Effector memory CD4-positive, alpha-beta T cell (primary cell): ENCODE data around the gene TRPM2.

Experiments
- DNase-seq, 3 donors: peaks; one replicate each; pipeline ENCODE4 v3.0.0-alpha.2; 2020
- H3K27ac ChIP-seq: 2 replicates; pipeline ENCODE4 v1.7.0; 2013; ENCODE audit warnings: mild to moderate bottlenecking, low read length, moderate library complexity; ENCODE audit not compliant: insufficient read depth, poor library complexity, severe bottlenecking
- H3K27me3 ChIP-seq: replicated peaks from 2 replicates; pipeline ENCODE4 v1.7.0; 2013; ENCODE audit warnings: mild to moderate bottlenecking, low read length; ENCODE audit not compliant: insufficient read depth, control insufficient read depth, poor library complexity, severe bottlenecking
- H3K36me3 ChIP-seq: 2 replicates; pipeline ENCODE4 v1.7.0; 2013; ENCODE audit warnings: mild to moderate bottlenecking, low read length, moderate library complexity; ENCODE audit not compliant: control insufficient read depth, insufficient read depth
- H3K4me1 ChIP-seq: 2 replicates; pipeline ENCODE4 v1.7.0; 2013; ENCODE audit warnings: low read length, mild to moderate bottlenecking; ENCODE audit not compliant: control insufficient read depth, insufficient read depth, poor library complexity, severe bottlenecking
- H3K4me3 ChIP-seq: 2 replicates; pipeline ENCODE4 v1.7.0; 2013; ENCODE audit warnings: low read length, low read depth, mild to moderate bottlenecking; ENCODE audit not compliant: insufficient read depth, poor library complexity, severe bottlenecking
- H3K9me3 ChIP-seq: 2 replicates; pipeline ENCODE4 v1.7.0; 2013; ENCODE audit warnings: mild to moderate bottlenecking, low read length, moderate library complexity; ENCODE audit not compliant: control insufficient read depth

TRPM2 gene

DNA sequence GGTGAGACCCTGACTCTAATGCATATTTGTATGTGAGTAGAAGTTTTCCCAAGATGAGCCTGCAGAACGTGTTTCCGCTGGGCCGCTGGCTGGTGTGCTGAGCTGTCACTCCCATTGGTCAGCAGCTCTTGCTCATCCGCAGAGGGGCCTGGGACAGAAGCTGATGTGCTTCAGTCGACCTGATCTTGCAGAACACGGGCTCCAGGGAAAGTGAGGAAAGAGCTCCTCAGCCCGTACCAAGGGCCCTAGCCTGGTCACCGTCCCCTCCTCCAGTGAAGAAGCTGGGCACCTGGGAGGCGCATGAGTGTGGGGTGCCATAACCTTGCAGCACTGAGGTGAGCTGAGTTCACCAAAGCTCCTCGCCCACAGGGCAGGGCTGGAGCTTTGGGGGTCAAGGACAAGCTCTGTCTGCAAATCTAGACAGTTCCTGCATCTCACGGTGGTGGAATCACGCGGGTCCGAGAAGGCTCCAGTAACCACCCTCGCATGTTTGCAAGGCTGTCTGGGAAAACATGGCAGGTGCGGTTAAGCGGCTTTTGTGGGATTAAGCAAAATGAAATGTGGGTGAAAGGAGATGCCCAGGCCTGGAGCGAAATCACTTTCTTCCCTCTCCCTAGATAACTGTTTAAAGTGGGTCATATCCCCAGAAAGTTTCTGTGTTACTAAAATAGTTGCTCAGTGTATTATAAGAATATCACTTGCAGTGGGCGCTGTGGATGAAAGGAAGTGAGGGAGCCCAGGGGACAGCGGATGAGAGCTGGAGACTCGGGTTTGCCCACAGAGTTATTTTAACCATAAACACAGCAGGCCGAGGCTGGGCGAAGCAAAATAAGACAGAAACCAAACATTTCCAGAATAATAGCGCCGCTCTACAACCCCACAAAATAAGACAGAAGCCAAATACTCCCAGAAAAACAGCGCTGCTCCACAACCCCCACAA lies 68.8 kb downstream of the TRPM2 start:
- Histone ChIP-seq H3K9me3 (no peaks in the 10 kb centered on the region), H3K36me3 (no peaks in the 10 kb centered on the region), H3K27ac (no peak overlapping the region), H3K4me3 (no peak overlapping the region), H3K4me1 (no peaks in the 10 kb centered on the region), H3K27me3 (no peaks in the 10 kb centered on the region)
- no peak for DNase-seq

DNA sequence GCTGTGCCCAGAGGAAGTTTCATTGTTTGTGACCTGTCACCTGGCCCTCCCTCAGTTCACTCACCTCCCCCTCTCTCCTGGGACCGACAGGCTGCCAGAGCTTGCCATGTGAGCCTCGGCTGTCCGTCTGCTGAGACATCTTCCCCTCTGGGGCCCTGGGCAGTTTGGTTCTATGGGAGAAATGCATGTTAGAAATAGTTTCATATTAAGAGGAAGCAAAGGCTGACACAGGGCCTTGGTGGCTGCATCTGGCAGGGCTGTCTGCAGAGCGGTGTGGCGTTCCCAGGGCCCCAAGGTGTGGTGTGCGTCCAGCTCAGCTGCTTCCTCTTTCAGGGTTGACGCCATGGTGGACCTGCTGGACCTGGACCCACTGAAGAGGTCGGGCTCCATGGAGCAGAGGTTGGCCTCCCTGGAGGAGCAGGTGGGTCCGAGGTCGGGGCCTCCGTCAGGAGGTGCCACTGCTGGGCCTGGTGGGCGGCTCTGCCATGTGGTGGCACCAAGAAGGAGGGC lies 69.9 kb downstream of the TRPM2 start:
- Histone ChIP-seq H3K4me3 (no peak overlapping the region), H3K27ac (no peak overlapping the region), H3K27me3 (no peaks in the 10 kb centered on the region), H3K9me3 (no peaks in the 10 kb centered on the region), H3K4me1 (no peaks in the 10 kb centered on the region), H3K36me3 (no peaks in the 10 kb centered on the region)
- no peak for DNase-seq

DNA sequence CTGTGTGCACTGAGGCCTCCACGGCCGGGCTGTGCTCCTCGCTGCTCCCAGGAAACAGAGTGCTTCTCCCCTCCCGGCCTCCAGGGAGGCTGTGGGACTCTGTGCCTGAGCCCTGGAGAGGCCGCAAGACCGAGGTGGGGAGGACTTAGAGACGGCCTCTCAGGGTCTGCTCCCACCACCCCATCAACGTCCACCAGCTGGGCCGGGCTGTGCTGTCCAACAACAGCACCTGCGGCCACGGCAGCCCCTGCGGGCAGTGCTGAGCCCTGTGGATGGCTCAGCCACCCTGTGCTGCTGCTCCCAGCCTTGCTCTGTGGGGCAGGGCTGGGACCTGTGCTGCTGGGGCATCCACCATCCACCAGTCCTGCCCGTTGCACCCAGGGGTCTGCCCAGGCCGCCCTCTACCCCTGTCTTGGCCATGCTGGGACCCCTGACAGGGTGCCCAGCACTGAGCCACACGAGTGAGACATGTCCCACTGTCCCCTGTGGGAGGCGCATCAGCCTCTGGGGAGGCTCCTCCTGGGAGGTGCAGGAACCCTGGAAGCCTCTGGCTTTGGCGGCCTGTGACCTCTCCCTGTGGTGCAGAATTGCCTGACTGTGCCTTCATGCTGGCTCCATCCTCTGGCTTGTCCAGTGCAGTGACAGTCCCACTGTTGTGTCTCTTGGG lies 70.7 kb downstream of the TRPM2 start:
- Histone ChIP-seq H3K9me3 (peaks cover 5% of the 10 kb centered on the region), H3K4me3 (no peak overlapping the region), H3K27ac (no peak overlapping the region), H3K36me3 (no peaks in the 10 kb centered on the region), H3K4me1 (no peaks in the 10 kb centered on the region), H3K27me3 (no peaks in the 10 kb centered on the region)
- DNase-seq, result no peak

DNA sequence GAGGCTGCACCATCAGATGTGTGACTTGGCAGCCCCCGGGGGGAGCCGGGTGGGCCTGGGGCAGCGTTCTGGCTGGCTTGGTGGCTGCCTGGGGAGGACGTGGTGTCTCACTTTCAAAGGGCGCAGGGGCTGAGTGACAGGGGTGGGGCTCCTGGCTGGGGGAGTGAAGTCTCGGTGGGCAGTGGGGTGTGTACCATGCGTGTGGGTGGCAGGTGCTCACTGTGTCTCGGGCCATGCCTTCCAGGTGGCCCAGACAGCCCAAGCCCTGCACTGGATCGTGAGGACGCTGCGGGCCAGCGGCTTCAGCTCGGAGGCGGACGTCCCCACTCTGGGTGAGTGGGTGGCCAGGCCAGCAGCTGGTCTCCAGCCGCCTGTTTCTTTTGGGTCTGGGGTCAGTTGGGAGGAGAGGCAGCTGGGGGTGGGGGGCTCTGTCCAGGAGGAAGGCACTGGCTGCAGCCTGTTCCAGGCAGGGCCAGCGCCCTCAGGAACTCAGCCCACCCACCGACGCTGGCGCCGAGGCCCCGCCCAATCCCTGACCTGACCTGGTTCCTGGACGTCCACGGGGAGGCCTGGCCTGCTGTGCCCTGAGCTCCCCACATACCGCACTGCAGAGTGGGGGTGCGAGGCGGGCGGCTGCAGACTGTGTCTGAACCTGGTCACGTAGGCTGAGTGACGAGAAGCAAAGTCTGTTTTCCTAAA lies 71.3 kb downstream of the TRPM2 start:
- Histone ChIP-seq H3K9me3 (peaks cover 7% of the 10 kb centered on the region), H3K36me3 (no peaks in the 10 kb centered on the region), H3K27ac (no peak overlapping the region), H3K4me1 (no peaks in the 10 kb centered on the region), H3K27me3 (no peaks in the 10 kb centered on the region), H3K4me3 (no peak overlapping the region)
- DNase-seq, result no peak

DNA sequence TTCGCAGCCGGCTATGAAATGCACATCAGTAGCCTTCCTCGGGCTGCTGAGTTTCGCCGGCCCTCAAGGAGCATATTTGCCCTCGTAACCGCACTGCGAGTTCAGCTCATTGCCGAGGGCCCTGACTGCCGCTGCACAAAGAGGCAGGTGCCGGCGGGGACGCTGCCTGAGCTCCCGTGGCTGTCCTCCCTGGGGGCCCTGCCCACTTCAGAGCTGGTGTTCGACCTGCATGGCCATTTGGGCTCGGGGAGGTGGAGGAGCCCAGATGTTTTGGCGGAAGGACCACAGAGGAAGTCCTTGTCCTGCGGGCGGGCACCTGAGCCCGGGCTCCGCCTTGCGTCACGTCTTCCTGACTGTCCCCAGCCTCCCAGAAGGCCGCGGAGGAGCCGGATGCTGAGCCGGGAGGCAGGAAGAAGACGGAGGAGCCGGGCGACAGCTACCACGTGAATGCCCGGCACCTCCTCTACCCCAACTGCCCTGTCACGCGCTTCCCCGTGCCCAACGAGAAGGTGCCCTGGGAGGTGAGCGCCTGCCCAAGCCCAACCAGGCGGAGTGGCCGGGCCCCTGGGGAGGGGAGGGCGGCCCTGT lies 72.0 kb downstream of the TRPM2 start:
- no peak for DNase-seq
- Histone ChIP-seq H3K9me3 (peaks cover 9% of the 10 kb centered on the region), H3K4me3 (no peak overlapping the region), H3K36me3 (no peaks in the 10 kb centered on the region), H3K27ac (no peak overlapping the region), H3K27me3 (no peaks in the 10 kb centered on the region), H3K4me1 (no peaks in the 10 kb centered on the region)

DNA sequence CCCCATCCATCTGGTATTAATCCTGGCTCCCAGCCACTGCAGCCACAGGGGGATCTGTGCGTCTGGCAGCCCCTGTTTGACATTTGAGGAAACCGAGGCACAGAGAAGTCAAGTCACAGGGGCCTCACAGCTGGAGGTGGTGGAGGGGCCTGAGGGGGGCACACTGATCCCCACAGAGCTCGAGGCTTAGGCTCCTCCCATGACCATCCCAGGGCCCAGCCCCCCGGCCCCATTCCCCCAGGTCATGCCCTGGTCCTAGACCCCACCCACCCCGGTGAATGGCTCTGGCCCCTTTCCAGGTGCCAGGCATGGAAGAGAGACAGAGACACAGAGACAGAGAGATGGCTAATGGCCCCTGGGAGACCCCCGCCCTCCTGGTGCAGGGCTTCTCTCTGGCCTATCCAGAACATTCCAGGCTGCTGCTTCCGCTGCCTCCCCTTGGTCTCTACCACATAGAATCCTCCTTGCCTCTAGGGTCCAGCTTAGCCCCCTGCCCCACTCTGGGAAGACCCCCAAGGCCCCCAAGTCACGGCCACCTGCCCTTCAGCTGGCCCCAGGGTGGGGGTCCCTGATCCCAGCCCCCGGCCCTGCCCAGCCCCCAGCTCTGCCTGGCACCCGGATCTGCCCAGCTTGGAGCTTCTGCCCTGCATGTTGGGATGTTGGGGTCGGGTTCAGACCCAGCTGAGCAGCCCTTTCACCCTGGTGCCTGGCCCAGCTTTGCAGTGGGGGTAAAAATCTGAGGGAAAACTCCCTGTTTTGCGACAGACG lies 72.7 kb downstream of the TRPM2 start:
- Histone ChIP-seq H3K4me3 (no peak overlapping the region), H3K27ac (no peak overlapping the region), H3K4me1 (no peaks in the 10 kb centered on the region), H3K36me3 (no peaks in the 10 kb centered on the region), H3K9me3 (peaks cover 9% of the 10 kb centered on the region), H3K27me3 (no peaks in the 10 kb centered on the region)
- DNase-seq, result no peak

DNA sequence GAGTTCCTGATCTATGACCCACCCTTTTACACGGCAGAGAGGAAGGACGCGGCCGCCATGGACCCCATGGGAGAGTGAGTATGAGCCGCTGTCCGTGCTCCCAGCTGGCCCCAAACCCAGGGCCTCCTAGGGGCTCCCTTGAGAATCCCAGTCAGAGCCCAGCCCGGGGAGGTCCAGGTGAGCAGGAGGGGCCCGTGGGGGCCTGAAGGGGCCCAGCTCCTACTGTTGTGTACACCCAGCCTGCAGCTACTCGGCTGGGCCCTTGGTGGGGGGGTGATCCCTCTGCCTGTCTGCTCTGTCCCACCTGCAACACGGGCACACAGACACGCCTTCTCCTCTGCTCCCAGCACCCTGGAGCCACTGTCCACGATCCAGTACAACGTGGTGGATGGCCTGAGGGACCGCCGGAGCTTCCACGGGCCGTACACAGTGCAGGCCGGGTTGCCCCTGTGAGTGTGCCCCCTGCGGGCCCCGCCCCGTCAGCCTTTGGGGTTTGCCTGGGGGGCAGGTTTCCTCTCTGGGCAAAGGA lies 73.3 kb downstream of the TRPM2 start:
- Histone ChIP-seq H3K27me3 (no peaks in the 10 kb centered on the region), H3K9me3 (peaks cover 9% of the 10 kb centered on the region), H3K4me1 (no peaks in the 10 kb centered on the region), H3K27ac (no peak overlapping the region), H3K4me3 (no peak overlapping the region), H3K36me3 (no peaks in the 10 kb centered on the region)
- no peak for DNase-seq

DNA sequence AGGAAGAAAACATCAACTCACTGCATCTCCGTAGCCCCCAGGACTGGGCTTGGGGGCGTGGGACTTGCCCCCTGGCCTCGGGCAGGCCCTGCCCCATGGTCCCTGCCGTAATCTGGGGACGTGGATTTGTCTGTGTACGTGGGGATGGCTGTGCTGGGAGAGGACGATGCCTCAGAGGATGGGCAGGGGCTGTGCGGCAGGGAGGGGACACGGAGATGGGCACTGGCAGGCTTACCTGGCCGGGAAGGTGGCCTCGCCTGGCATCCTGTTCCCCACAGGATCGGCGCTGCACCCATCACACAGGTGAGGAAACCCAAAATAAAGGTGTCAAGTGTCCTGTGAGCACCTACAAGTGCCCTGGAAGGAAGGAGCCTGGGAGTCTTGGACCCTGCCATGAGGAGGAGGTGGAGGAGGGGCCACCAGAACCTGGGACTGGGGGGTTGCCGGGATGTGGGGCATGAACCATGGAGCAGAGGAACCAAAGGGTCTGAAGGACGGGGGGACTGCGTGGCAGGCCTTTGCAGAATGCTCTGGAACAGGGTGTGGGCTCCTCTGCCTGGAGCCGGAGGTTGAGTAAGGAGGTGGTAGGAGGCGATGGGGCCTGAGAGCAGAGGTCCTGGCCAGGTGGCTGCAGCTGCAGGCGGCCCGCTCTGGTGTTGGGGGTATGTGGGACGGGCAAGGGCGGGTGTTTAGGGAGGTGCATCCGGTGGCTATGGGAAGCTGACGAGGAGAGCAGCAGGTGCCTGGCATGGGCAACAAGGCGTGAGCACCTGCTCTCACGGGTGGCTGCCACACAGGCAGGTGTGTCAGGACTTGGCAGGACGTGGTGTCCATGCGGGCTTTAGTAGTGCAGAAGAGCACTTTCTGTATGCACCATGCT lies 74.1 kb downstream of the TRPM2 start:
- no peak overlapping the region for H3K27ac ChIP-seq
- H3K4me1 ChIP-seq, result no peaks in the 10 kb centered on the region
- no peaks in the 10 kb centered on the region for H3K27me3 ChIP-seq
- no peak overlapping the region for H3K4me3 ChIP-seq
- H3K36me3 ChIP-seq, result no peaks in the 10 kb centered on the region
- H3K9me3 ChIP-seq, result peaks cover 9% of the 10 kb centered on the region
- no peak for DNase-seq
